ENCODE measurements around the gene FIBP.

GRCh38 chr11:65907878-65908277 is 19.6 kb upstream of the FIBP start:
- TF ChIP-seq CTCF (IDR thresholded peaks at IDR 0.05 in 4 of 5, conservative IDR thresholded peaks at IDR 0.05 in 1 of 5), result no peak
- TF ChIP-seq POLR2A (IDR thresholded peaks at IDR 0.05), result no peak
